Smooth muscle cell (in vitro differentiated cells): ENCODE results near the gene SCN8A. TPM values are rescaled to one million over a fixed set of nuclear protein-coding genes. Genes with fewer than 3 reads are reported as not detected.

ENCODE experiments used
- DNase-seq: peaks from one replicate; lab custom pipeline; 2025; ENCODE audit not compliant: unreplicated experiment; lab: John Stamatoyannopoulos, UW
- H2AFZ ChIP-seq: fragments of 200-600 bp; sonication (generic); 2 replicates; pipeline ENCODE4 v1.6.0; 2016; ENCODE audit warnings: antibody characterized with exemption, low read depth, mild to moderate bottlenecking
- H3F3A ChIP-seq: fragments of 200-600 bp; sonication (generic); 2 replicates; pipeline ENCODE4 v1.6.0; 2017; ENCODE audit warnings: antibody characterized with exemption, low read depth
- H3K27ac ChIP-seq: fragments of 200-600 bp; sonication (generic); 2 replicates; pipeline ENCODE4 v1.5.1; 2016; ENCODE audit warnings: low read depth, mild to moderate bottlenecking
- H3K27me3 ChIP-seq: fragments of 200-600 bp; sonication (generic); 2 replicates; pipeline ENCODE4 v1.6.1; 2016; ENCODE audit warnings: low read depth, mild to moderate bottlenecking
- H3K36me3 ChIP-seq: fragments of 200-600 bp; sonication (generic); 2 replicates; pipeline ENCODE4 v1.5.1; 2016; ENCODE audit warnings: low read depth
- H3K4me1 ChIP-seq: fragments of 200-600 bp; sonication (generic); 2 replicates; pipeline ENCODE4 v1.5.1; 2016; ENCODE audit warnings: low read depth
- H3K4me2 ChIP-seq: fragments of 200-600 bp; sonication (generic); 2 replicates; pipeline ENCODE4 v1.6.0; 2016; ENCODE audit warnings: mild to moderate bottlenecking
- H3K4me3 ChIP-seq: fragments of 200-600 bp; sonication (generic); 2 replicates; pipeline ENCODE4 v1.5.1; 2016; ENCODE audit warnings: mild to moderate bottlenecking
- H3K79me2 ChIP-seq: fragments of 200-600 bp; sonication (generic); 2 replicates; pipeline ENCODE4 v1.6.0; 2016; ENCODE audit warnings: low read depth, mild to moderate bottlenecking
- H3K9ac ChIP-seq: fragments of 200-600 bp; sonication (generic); 2 replicates; pipeline ENCODE4 v1.6.0; 2016; ENCODE audit warnings: low read depth
- H3K9me3 ChIP-seq: fragments of 200-600 bp; sonication (generic); replicated peaks from 2 replicates; pipeline ENCODE4 v1.5.1; 2016; ENCODE audit warnings: low read depth
- H4K20me1 ChIP-seq: fragments of 200-600 bp; sonication (generic); 2 replicates; pipeline ENCODE4 v1.6.0; 2016; ENCODE audit warnings: low read depth
- WGBS: methylation state at CpG from one replicate; pipeline ENCODE4 v1.1.7; 2016; ENCODE audit warnings: low lambda C conversion rate; 5-methylcytosine and 5-hydroxymethylcytosine counted together
- polyA plus RNA-seq: library from polyadenylated mRNA; unstranded; fragments of >200 nt; fragmentation: Nextera tagmentation; extraction: Ambion mirVana; gene quantifications from 2 replicates; pipeline ENCODE4 v1.2.1, GENCODE V29; 2016
- total RNA-seq: library from RNA; depleted of rRNA; stranded (reverse); fragments of >200 nt; gene quantifications from 2 replicates; pipeline ENCODE4 v1.2.3, GENCODE V29; 2014
- TF ChIP-seq, protein P1 (sequence below): fragments of 200-600 bp; sonication (generic); IDR thresholded peaks from 2 replicates; pipeline ENCODE4 v1.5.1; 2017; ENCODE audit warnings: borderline replicate concordance, mild to moderate bottlenecking, antibody characterized with exemption; ENCODE audit not compliant: insufficient read depth, poor library complexity, severe bottlenecking

The SCN8A gene
- total and polyA plus RNA-seq, 2 experiments from 2014 or later = 0.38 to 4.5 TPM

DNA sequence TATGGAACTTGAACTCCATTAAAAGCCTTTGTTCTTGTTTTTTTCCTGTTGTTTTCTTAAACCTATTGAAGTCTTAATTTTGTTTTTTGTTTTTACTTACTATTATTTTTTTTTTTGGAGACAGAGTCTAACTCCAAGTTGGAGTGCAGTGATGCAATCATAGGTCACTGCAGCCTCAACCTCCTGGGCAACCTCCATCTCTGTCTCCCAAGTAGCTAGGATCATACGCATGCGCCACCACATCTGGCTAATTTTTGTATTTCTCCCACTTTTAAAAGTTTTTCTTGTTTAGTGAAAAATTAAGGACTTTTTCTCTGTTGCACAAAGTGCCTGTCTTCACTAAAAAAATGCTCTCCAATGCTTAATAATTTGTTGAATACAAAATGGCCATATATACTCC, 76.2 kb downstream of the SCN8A start:
- WGBS = 97% methylated on average over 2 of the region's 2 CpGs
- Histone ChIP-seq H2AFZ (no peak overlapping the region), H3K9ac (no peak overlapping the region), H3K4me3 (no peak overlapping the region), H4K20me1 (no peaks in the 10 kb centered on the region), H3K4me2 (no peak overlapping the region), H3K27me3 (no peaks in the 10 kb centered on the region), H3K4me1 (no peaks in the 10 kb centered on the region), H3K27ac (no peak overlapping the region), H3F3A (no peaks in the 10 kb centered on the region), H3K79me2 (no peaks in the 10 kb centered on the region), H3K36me3 (no peaks in the 10 kb centered on the region), H3K9me3 (no peaks in the 10 kb centered on the region)
- DNase-seq = no peak
- TF ChIP-seq, protein P1, sequence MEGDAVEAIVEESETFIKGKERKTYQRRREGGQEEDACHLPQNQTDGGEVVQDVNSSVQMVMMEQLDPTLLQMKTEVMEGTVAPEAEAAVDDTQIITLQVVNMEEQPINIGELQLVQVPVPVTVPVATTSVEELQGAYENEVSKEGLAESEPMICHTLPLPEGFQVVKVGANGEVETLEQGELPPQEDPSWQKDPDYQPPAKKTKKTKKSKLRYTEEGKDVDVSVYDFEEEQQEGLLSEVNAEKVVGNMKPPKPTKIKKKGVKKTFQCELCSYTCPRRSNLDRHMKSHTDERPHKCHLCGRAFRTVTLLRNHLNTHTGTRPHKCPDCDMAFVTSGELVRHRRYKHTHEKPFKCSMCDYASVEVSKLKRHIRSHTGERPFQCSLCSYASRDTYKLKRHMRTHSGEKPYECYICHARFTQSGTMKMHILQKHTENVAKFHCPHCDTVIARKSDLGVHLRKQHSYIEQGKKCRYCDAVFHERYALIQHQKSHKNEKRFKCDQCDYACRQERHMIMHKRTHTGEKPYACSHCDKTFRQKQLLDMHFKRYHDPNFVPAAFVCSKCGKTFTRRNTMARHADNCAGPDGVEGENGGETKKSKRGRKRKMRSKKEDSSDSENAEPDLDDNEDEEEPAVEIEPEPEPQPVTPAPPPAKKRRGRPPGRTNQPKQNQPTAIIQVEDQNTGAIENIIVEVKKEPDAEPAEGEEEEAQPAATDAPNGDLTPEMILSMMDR = no peak

DNA sequence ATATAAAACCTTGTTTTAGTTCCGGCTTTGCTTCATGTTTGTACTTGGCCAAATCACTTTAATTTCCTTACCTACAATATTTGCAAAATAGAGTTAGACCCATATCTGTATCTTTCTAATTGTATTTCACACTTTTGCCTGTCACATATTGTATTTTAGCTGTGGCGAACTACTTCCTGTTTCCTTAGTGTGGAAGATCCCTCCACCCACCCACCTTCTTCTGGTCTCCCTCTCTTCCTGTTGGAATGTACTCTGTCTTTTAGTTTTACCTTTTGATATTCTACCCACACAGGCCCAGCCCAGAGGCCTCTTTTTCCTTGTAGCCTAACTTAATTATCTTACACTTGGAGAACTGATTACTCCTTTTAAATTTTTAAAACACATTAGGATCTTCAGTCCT, 78.2 kb downstream of the SCN8A start:
- DNase-seq = no peak
- Histone ChIP-seq H3K4me2 (no peak overlapping the region), H3K4me1 (no peaks in the 10 kb centered on the region), H2AFZ (no peak overlapping the region), H3K9ac (no peak overlapping the region), H3K27me3 (no peaks in the 10 kb centered on the region), H3K36me3 (no peaks in the 10 kb centered on the region), H3K79me2 (no peaks in the 10 kb centered on the region), H4K20me1 (no peaks in the 10 kb centered on the region), H3K9me3 (no peaks in the 10 kb centered on the region), H3F3A (no peaks in the 10 kb centered on the region), H3K4me3 (no peak overlapping the region), H3K27ac (no peak overlapping the region)
- TF ChIP-seq, protein P1 = no peak
- 93% methylated on average over 2 of the region's 2 CpGs for WGBS

GRCh38 chr12:51669996-51670395, 79.0 kb downstream of the SCN8A start:
- Histone ChIP-seq H3K4me3 (no peak overlapping the region), H4K20me1 (no peaks in the 10 kb centered on the region), H3K79me2 (no peaks in the 10 kb centered on the region), H3F3A (no peaks in the 10 kb centered on the region), H3K4me2 (no peak overlapping the region), H3K27ac (no peak overlapping the region), H3K9me3 (no peaks in the 10 kb centered on the region), H3K36me3 (no peaks in the 10 kb centered on the region), H2AFZ (no peak overlapping the region), H3K9ac (no peak overlapping the region), H3K27me3 (no peaks in the 10 kb centered on the region), H3K4me1 (no peaks in the 10 kb centered on the region)
- WGBS = 97% methylated on average over 1 of the region's 1 CpG
- DNase-seq = no peak
- TF ChIP-seq, protein P1 = no peak

- Histone ChIP-seq H2AFZ (no peak overlapping the region), H3K9me3 (no peaks in the 10 kb centered on the region), H3F3A (no peaks in the 10 kb centered on the region), H3K4me1 (no peaks in the 10 kb centered on the region), H3K4me2 (no peak overlapping the region), H3K27ac (no peak overlapping the region), H3K36me3 (no peaks in the 10 kb centered on the region), H3K4me3 (no peak overlapping the region), H3K79me2 (no peaks in the 10 kb centered on the region), H3K27me3 (no peaks in the 10 kb centered on the region), H4K20me1 (no peaks in the 10 kb centered on the region), H3K9ac (no peak overlapping the region)
- 48% methylated on average over 1 of the region's 1 CpG for WGBS
- no peak for DNase-seq
- TF ChIP-seq, protein P1 = no peak
Measured at GRCh38 chr12:51672334-51672733, 81.3 kb downstream of the SCN8A start.
